ENCODE data around the gene POM121.
"Not testable (repeated sequence)": the region's sequence is repeated elsewhere in the genome, so short reads cannot be mapped to it uniquely, and the experiment has no call there.

POM121 gene

GRCh38 chr7:72924386-72924732 is 536 bp upstream of the POM121 start:
- no peak for DNase-seq (ENCODE audit: insufficient read length, low spot score)
- no peak for TF ChIP-seq CTCF (IDR thresholded peaks at IDR 0.05; ENCODE audit: insufficient read depth, missing control alignments)
- no peak for FAIRE-seq

- TF ChIP-seq CTCF (IDR thresholded peaks at IDR 0.05; ENCODE audit: insufficient read depth, missing control alignments), result no peak
- DNase-seq (ENCODE audit: insufficient read length, low spot score) (peak; percentile 47), FAIRE-seq (no peak)
Observed at GRCh38 chr7:72925546-72926120, 738 bp downstream of the POM121 start.

GRCh38 chr7:72927791-72928190 is 2.9 kb downstream of the POM121 start:
- DNase-seq (ENCODE audit: insufficient read length, low spot score); FAIRE-seq: not testable (repeated sequence)

GRCh38 chr7:72928216-72928615 is 3.3 kb downstream of the POM121 start:
- not testable (repeated sequence) for FAIRE-seq; DNase-seq (ENCODE audit: insufficient read length, low spot score)

- not testable (repeated sequence) for DNase-seq (ENCODE audit: insufficient read length, low spot score); FAIRE-seq
Observed at GRCh38 chr7:72942022-72942705, 17.3 kb downstream of the POM121 start.

- FAIRE-seq, result not testable (repeated sequence)
Observed at GRCh38 chr7:72942956-72943355, 18.1 kb downstream of the POM121 start.

GRCh38 chr7:72944937-72945336 is 20.0 kb downstream of the POM121 start:
- not testable (repeated sequence) for FAIRE-seq; DNase-seq (ENCODE audit: insufficient read length, low spot score)

More at GRCh38 chr7:72942956-72943355, 18.1 kb downstream of the POM121 start:
- DNase-seq (ENCODE audit: insufficient read length, low spot score), result not testable (repeated sequence)

- FAIRE-seq; DNase-seq (ENCODE audit: insufficient read length, low spot score): not testable (repeated sequence)
Observed at GRCh38 chr7:72945597-72945996, 20.7 kb downstream of the POM121 start.

GRCh38 chr7:72946130-72946745 is 21.3 kb downstream of the POM121 start:
- not testable (repeated sequence) for FAIRE-seq; DNase-seq (ENCODE audit: insufficient read length, low spot score)

GRCh38 chr7:72948714-72949113 is 23.8 kb downstream of the POM121 start:
- not testable (repeated sequence) for FAIRE-seq

GRCh38 chr7:72949276-72949675 is 24.4 kb downstream of the POM121 start:
- FAIRE-seq; DNase-seq (ENCODE audit: insufficient read length, low spot score): not testable (repeated sequence)

More at GRCh38 chr7:72948714-72949113, 23.8 kb downstream of the POM121 start:
- DNase-seq (ENCODE audit: insufficient read length, low spot score), result not testable (repeated sequence)

- DNase-seq (ENCODE audit: insufficient read length, low spot score); FAIRE-seq: not testable (repeated sequence)
Observed at GRCh38 chr7:72949686-72950085, 24.8 kb downstream of the POM121 start.

GRCh38 chr7:72950432-72950831 is 25.5 kb downstream of the POM121 start:
- not testable (repeated sequence) for FAIRE-seq; DNase-seq (ENCODE audit: insufficient read length, low spot score)

- DNase-seq (ENCODE audit: insufficient read length, low spot score); FAIRE-seq: not testable (repeated sequence)
Observed at GRCh38 chr7:72953901-72954562, 29.1 kb downstream of the POM121 start.

- not testable (repeated sequence) for FAIRE-seq; DNase-seq (ENCODE audit: insufficient read length, low spot score)
Observed at GRCh38 chr7:72954563-72955198, 29.8 kb downstream of the POM121 start.

GRCh38 chr7:72960029-72960428 is 35.1 kb downstream of the POM121 start:
- not testable (repeated sequence) for FAIRE-seq; DNase-seq (ENCODE audit: insufficient read length, low spot score)

Measured in D721Med (cell line).